Neural cell (in vitro differentiated cells): ENCODE data around the gene PUM1. TPM values are rescaled to one million over a fixed set of nuclear protein-coding genes. Genes with fewer than 3 reads are reported as not detected.

ENCODE experiments used
- H2AFZ ChIP-seq: fragments of 200-600, 300-800 bp; sonication (generic), shearing (Covaris generic); 2 replicates; pipeline ENCODE4 v1.6.0; 2014; ENCODE audit warnings: low read depth, mild to moderate bottlenecking, antibody characterized with exemption, low read length, moderate library complexity
- H3F3A ChIP-seq: fragments of 200-600 bp; shearing (Covaris generic); 2 replicates; pipeline ENCODE4 v1.6.1; 2016; ENCODE audit warnings: mild to moderate bottlenecking, moderate library complexity, mixed read lengths, antibody characterized with exemption, low read length; ENCODE audit not compliant: insufficient read depth, poor library complexity, severe bottlenecking
- H3K27ac ChIP-seq: fragments of 200-600, 300-800 bp; sonication (generic), shearing (Covaris generic); 2 replicates; pipeline ENCODE4 v1.5.1; 2014; ENCODE audit warnings: mild to moderate bottlenecking, low read length, moderate library complexity
- H3K27me3 ChIP-seq: fragments of 300-800, 200-600 bp; sonication (generic), shearing (Covaris generic); 2 replicates; pipeline ENCODE4 v1.6.0; 2014; ENCODE audit warnings: mild to moderate bottlenecking, low read depth, low read length, moderate library complexity; ENCODE audit not compliant: insufficient read depth
- H3K36me3 ChIP-seq: fragments of 300-800, 200-600 bp; sonication (generic), shearing (Covaris generic); 2 replicates; pipeline ENCODE4 v1.5.1; 2014; ENCODE audit warnings: mild to moderate bottlenecking, antibody characterized with exemption, low read length, moderate library complexity; ENCODE audit not compliant: insufficient read depth
- H3K4me2 ChIP-seq: fragments of 300-800, 200-600 bp; sonication (generic), shearing (Covaris generic); 2 replicates; pipeline ENCODE4 v1.6.0; 2014; ENCODE audit warnings: mild to moderate bottlenecking, low read length
- H3K4me3 ChIP-seq: fragments of 300-800, 200-600 bp; sonication (generic), shearing (Covaris generic); 2 replicates; pipeline ENCODE4 v1.5.1; 2014; ENCODE audit warnings: mild to moderate bottlenecking, low read length, moderate library complexity
- H3K79me2 ChIP-seq: fragments of 200-600 bp; shearing (Covaris generic); replicated peaks from 2 replicates; pipeline ENCODE4 v1.6.0; 2014; ENCODE audit warnings: mild to moderate bottlenecking, low read length, moderate library complexity; ENCODE audit not compliant: insufficient read depth
- H3K9ac ChIP-seq: fragments of 300-800, 200-600 bp; sonication (generic), shearing (Covaris generic); 2 replicates; pipeline ENCODE4 v1.6.1; 2016; ENCODE audit warnings: mild to moderate bottlenecking, low read length, mixed read lengths
- H3K9me2 ChIP-seq: fragments of 200-600 bp; shearing (Covaris generic); 2 replicates; pipeline ENCODE4 v1.6.1; 2016; ENCODE audit warnings: mild to moderate bottlenecking, low read length, mixed read lengths; ENCODE audit not compliant: insufficient read depth
- H3K9me3 ChIP-seq: fragments of 200-600, 300-800 bp; sonication (generic), shearing (Covaris generic); 2 replicates; pipeline ENCODE4 v1.6.1; 2016; ENCODE audit warnings: mild to moderate bottlenecking, mixed run types, low read length, moderate library complexity, mixed read lengths
- H4K20me1 ChIP-seq: fragments of 200-600 bp; shearing (Covaris generic); 2 replicates; pipeline ENCODE4 v1.6.1; 2016; ENCODE audit warnings: mild to moderate bottlenecking, mixed run types; ENCODE audit not compliant: insufficient read depth
- EP300 ChIP-seq: fragments of 450-650 bp; conservative IDR thresholded peaks from 2 replicates; pipeline ENCODE4 v1.6.1; 2014; ENCODE audit warnings: antibody characterized with exemption, mild to moderate bottlenecking, moderate library complexity; ENCODE audit not compliant: poor library complexity, severe bottlenecking
- EZH2 ChIP-seq: fragments of 200-600, 300-800 bp; shearing (Covaris generic), sonication (generic); IDR thresholded peaks from 2 replicates; pipeline ENCODE4 v1.6.1; 2014; ENCODE audit warnings: antibody characterized with exemption, low read length, borderline replicate concordance, mild to moderate bottlenecking; ENCODE audit not compliant: insufficient read depth, poor library complexity, severe bottlenecking
- MXI1 ChIP-seq: fragments of 450-650 bp; conservative IDR thresholded peaks from 2 replicates; pipeline ENCODE4 v1.6.1; 2014; ENCODE audit warnings: antibody characterized with exemption, mild to moderate bottlenecking; ENCODE audit not compliant: poor library complexity, severe bottlenecking
- POLR2AphosphoS5 ChIP-seq: IDR thresholded peaks from 2 replicates; pipeline ENCODE4 v1.6.1; 2012
- RAD21 ChIP-seq: fragments of 450-650 bp; conservative IDR thresholded peaks from 2 replicates; pipeline ENCODE4 v1.6.1; 2014; ENCODE audit warnings: antibody characterized with exemption, mild to moderate bottlenecking, moderate library complexity
- SMC3 ChIP-seq: fragments of 450-650 bp; conservative IDR thresholded peaks from 2 replicates; pipeline ENCODE4 v1.6.1; 2014; ENCODE audit warnings: antibody characterized with exemption, mild to moderate bottlenecking, moderate library complexity; ENCODE audit not compliant: poor library complexity
- TAF1 ChIP-seq: IDR thresholded peaks from 2 replicates; pipeline ENCODE4 v1.6.1; 2012; ENCODE audit warnings: low read depth
- polyA plus RNA-seq: library from polyadenylated mRNA; depleted of rRNA; stranded (reverse); fragments of >200 nt; gene quantifications from 2 replicates; pipeline ENCODE4 v1.2.3, GENCODE V29; 2014
- TF ChIP-seq, protein P1 (sequence below): IDR thresholded peaks from 2 replicates; pipeline ENCODE4 v1.6.1; 2012; ENCODE audit warnings: borderline replicate concordance
- TF ChIP-seq, protein P2 (sequence below): fragments of 450-650 bp; IDR thresholded peaks from 2 replicates; pipeline ENCODE4 v1.5.1; 2014; ENCODE audit warnings: antibody characterized with exemption, mild to moderate bottlenecking, moderate library complexity; ENCODE audit not compliant: poor library complexity, severe bottlenecking

Gene PUM1
- polyA plus RNA-seq, 1 donor from 2014 or later, result 60.8 TPM

DNA sequence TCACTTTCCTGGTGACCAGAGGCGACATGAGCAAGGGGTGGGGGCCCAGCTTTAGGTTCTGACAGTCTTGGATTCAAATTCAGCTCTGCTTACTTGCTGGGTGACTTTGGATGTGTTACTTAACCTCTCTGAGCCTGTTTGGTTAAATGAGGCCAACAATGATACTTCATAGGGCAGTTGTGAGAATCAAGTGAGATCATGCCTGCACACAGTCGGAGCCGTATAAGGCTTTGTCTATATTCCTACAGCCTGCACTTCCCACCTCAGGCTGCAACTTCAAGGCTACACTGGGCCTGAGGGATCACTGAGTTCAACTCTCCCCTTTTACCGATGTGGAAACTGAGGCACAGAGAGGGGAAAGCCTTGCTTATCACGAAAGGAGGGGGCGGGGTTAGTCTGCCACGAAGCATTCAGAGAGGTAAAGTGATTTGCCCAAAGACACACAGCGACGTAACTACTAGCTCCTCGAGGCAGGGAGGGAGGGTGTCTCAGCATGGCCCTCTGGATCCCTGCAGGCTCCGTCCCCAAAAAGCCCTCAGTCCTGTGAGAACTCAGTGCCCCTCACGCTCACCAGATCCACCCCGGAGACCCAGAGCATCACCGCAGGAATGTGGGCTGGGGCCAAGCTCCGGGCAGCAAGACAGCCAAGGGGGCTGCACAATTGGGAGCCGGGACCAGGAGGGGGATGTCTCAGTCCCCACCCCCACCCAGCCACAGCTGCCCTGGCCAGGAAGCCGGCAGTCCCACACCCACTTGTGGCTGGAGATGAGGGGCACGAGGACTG, 181.9 kb downstream of the PUM1 start:
- Histone ChIP-seq H3K4me2 (no peak overlapping the region), H3F3A (no peaks in the 10 kb centered on the region), H3K4me3 (no peak overlapping the region), H3K79me2 (peaks cover 85% of the 10 kb centered on the region), H3K36me3 (no peaks in the 10 kb centered on the region), H2AFZ (no peak overlapping the region), H3K27ac (peak overlapping the region; percentile 100), H4K20me1 (no peaks in the 10 kb centered on the region), H3K27me3 (no peaks in the 10 kb centered on the region), H3K9me2 (no peaks in the 10 kb centered on the region), H3K9me3 (no peaks in the 10 kb centered on the region), H3K9ac (peak overlapping the region; percentile 13)
- no peak for TF ChIP-seq SMC3
- TF ChIP-seq MXI1, result no peak
- TF ChIP-seq POLR2AphosphoS5, result no peak
- no peak for TF ChIP-seq RAD21
- TF ChIP-seq EP300, result no peak
- TF ChIP-seq, protein P1, sequence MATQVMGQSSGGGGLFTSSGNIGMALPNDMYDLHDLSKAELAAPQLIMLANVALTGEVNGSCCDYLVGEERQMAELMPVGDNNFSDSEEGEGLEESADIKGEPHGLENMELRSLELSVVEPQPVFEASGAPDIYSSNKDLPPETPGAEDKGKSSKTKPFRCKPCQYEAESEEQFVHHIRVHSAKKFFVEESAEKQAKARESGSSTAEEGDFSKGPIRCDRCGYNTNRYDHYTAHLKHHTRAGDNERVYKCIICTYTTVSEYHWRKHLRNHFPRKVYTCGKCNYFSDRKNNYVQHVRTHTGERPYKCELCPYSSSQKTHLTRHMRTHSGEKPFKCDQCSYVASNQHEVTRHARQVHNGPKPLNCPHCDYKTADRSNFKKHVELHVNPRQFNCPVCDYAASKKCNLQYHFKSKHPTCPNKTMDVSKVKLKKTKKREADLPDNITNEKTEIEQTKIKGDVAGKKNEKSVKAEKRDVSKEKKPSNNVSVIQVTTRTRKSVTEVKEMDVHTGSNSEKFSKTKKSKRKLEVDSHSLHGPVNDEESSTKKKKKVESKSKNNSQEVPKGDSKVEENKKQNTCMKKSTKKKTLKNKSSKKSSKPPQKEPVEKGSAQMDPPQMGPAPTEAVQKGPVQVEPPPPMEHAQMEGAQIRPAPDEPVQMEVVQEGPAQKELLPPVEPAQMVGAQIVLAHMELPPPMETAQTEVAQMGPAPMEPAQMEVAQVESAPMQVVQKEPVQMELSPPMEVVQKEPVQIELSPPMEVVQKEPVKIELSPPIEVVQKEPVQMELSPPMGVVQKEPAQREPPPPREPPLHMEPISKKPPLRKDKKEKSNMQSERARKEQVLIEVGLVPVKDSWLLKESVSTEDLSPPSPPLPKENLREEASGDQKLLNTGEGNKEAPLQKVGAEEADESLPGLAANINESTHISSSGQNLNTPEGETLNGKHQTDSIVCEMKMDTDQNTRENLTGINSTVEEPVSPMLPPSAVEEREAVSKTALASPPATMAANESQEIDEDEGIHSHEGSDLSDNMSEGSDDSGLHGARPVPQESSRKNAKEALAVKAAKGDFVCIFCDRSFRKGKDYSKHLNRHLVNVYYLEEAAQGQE, result no peak
- TF ChIP-seq TAF1, result no peak
- TF ChIP-seq, protein P2, sequence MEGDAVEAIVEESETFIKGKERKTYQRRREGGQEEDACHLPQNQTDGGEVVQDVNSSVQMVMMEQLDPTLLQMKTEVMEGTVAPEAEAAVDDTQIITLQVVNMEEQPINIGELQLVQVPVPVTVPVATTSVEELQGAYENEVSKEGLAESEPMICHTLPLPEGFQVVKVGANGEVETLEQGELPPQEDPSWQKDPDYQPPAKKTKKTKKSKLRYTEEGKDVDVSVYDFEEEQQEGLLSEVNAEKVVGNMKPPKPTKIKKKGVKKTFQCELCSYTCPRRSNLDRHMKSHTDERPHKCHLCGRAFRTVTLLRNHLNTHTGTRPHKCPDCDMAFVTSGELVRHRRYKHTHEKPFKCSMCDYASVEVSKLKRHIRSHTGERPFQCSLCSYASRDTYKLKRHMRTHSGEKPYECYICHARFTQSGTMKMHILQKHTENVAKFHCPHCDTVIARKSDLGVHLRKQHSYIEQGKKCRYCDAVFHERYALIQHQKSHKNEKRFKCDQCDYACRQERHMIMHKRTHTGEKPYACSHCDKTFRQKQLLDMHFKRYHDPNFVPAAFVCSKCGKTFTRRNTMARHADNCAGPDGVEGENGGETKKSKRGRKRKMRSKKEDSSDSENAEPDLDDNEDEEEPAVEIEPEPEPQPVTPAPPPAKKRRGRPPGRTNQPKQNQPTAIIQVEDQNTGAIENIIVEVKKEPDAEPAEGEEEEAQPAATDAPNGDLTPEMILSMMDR, result no peak
- no peak for TF ChIP-seq EZH2

DNA sequence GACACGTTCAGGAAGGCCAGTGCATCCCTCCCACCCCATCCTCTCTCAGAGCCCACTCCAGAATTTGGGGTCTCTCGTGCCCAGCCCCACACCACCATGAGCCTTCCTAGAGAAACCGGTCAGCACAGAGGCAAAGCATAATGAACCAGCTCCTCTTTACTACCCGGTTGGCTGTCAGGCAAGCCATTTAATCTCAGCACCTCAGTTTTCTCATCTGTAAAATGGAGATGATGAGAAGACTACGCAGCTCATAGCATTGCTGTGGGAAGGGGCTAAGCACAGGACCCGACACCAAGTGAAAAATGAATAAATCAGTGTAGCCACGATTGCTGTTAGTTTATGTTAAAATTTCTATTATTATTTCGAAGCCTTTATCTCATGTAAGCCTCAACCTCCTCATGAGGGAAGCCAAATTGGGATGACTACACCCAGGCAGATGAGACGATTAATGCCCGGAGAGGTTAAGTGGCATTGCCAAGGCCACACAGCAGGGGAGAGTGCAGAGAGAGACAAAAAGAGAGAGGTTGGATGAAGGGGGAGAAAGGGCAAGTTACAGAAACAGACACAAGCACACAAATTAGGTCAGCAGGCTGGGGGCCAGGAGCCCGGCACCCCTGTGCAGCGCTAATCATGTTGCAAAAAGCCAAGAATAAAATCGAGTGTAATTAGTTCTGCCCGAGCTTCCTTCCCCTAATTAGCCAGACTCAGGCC, 182.7 kb downstream of the PUM1 start:
- TF ChIP-seq, protein P1, result no peak
- TF ChIP-seq POLR2AphosphoS5 (no peak), SMC3 (no peak), MXI1 (no peak), EP300 (no peak), RAD21 (no peak), EZH2 (no peak), TAF1 (no peak)
- TF ChIP-seq, protein P2, result no peak
- peaks cover 85% of the 10 kb centered on the region for H3K79me2 ChIP-seq
- H4K20me1 ChIP-seq, result no peaks in the 10 kb centered on the region
- H3K4me2 ChIP-seq, result no peak overlapping the region
- no peaks in the 10 kb centered on the region for H3F3A ChIP-seq
- H3K27me3 ChIP-seq, result no peaks in the 10 kb centered on the region
- H3K9ac ChIP-seq, result peak overlapping the region; percentile 94
- no peaks in the 10 kb centered on the region for H3K9me2 ChIP-seq
- H3K36me3 ChIP-seq, result no peaks in the 10 kb centered on the region
- H3K27ac ChIP-seq, result peak overlapping the region; percentile 100
- no peaks in the 10 kb centered on the region for H3K9me3 ChIP-seq
- H3K4me3 ChIP-seq, result peak overlapping the region; percentile 66
- no peak overlapping the region for H2AFZ ChIP-seq
